Measurements from ENCODE around the gene SLC17A9. TPM values are rescaled to one million over a fixed set of nuclear protein-coding genes. Genes with fewer than 3 reads are reported as not detected.

Gene SLC17A9
- total and polyA plus RNA-seq, 3 experiments from 2014 or later: 1.0 to 26.8 (median 26.4) TPM

- Histone ChIP-seq H3K27ac (ENCODE audit: low read depth, low read length) (no peak overlapping the region), H3K36me3 (ENCODE audit: insufficient read depth, low read length) (no peaks in the 10 kb centered on the region), H3K4me3 (ENCODE audit: low read length) (no peak overlapping the region), H3K4me1 (ENCODE audit: insufficient read depth, low read length) (no peaks in the 10 kb centered on the region), H3K9me3 (ENCODE audit: low read length) (no peaks in the 10 kb centered on the region), H3K27me3 (ENCODE audit: insufficient read depth, low read length, poor library complexity, severe bottlenecking) (no peaks in the 10 kb centered on the region)
- Mint-ChIP-seq H3K4me1 (peaks cover 2 to 3% (median 3%) of the 10 kb centered on the region in 3 donors), H3K27me3 (peaks cover 1 to 4% of the 10 kb centered on the region in 2 donors), H3K36me3 (peaks cover 0 to 4% (median 0%) of the 10 kb centered on the region in 3 donors), H3K4me3 (no peak overlapping the region), H3K27ac (peak overlapping the region in 1 of 8 donors; percentile 43), H3K9me3 (no peaks in the 10 kb centered on the region)
- ChIA-PET CTCF (no interaction called here), POLR2A (no interaction called here)
- no peak for DNase-seq
These were observed 14.0 kb downstream of the SLC17A9 start for GRCh38 chr20:62966212-62967148.

GRCh38 chr20:62967149-62967501 lies 14.6 kb downstream of the SLC17A9 start:
- ChIA-PET POLR2A (no interaction called here), CTCF (no interaction called here)
- no peak overlapping the region for H3K27ac Mint-ChIP-seq
- no peak overlapping the region for H3K4me3 Mint-ChIP-seq
- Histone ChIP-seq H3K27me3 (ENCODE audit: insufficient read depth, low read length, poor library complexity, severe bottlenecking) (no peaks in the 10 kb centered on the region), H3K4me3 (ENCODE audit: low read length) (no peak overlapping the region), H3K9me3 (ENCODE audit: low read length) (no peaks in the 10 kb centered on the region), H3K36me3 (ENCODE audit: insufficient read depth, low read length) (no peaks in the 10 kb centered on the region), H3K4me1 (ENCODE audit: insufficient read depth, low read length) (no peaks in the 10 kb centered on the region), H3K27ac (ENCODE audit: low read depth, low read length) (no peak overlapping the region)
- peaks cover 0 to 4% (median 0%) of the 10 kb centered on the region in 3 donors for H3K36me3 Mint-ChIP-seq
- H3K27me3 Mint-ChIP-seq: peaks cover 8 to 11% of the 10 kb centered on the region in 2 donors
- DNase-seq: no peak
- H3K9me3 Mint-ChIP-seq: no peaks in the 10 kb centered on the region
- H3K4me1 Mint-ChIP-seq: peaks cover 9 to 10% (median 9%) of the 10 kb centered on the region in 3 donors

GRCh38 chr20:62967628-62968351 lies 15.3 kb downstream of the SLC17A9 start:
- H3K4me3 ChIP-seq (ENCODE audit: low read length): no peak overlapping the region
- H3K9me3 ChIP-seq (ENCODE audit: low read length): no peaks in the 10 kb centered on the region
- DNase-seq: no peak
- H3K27ac Mint-ChIP-seq: no peak overlapping the region
- peaks cover 4% of the 10 kb centered on the region for H3K4me1 ChIP-seq (ENCODE audit: insufficient read depth, low read length)
- H3K27ac ChIP-seq (ENCODE audit: low read depth, low read length): no peak overlapping the region
- POLR2A ChIA-PET: no interaction called here
- H3K4me3 Mint-ChIP-seq: no peak overlapping the region
- no peaks in the 10 kb centered on the region for H3K9me3 Mint-ChIP-seq
- CTCF ChIA-PET: interaction anchor here (1.4 kb wide), 1 partner anchor 41 kb away, joined by 4 read pairs; no protein-coding TSS in a partner anchor
- H3K36me3 Mint-ChIP-seq: peaks cover 0 to 2% (median 0%) of the 10 kb centered on the region in 3 donors
- H3K27me3 ChIP-seq (ENCODE audit: insufficient read depth, low read length, poor library complexity, severe bottlenecking): no peaks in the 10 kb centered on the region
- H3K27me3 Mint-ChIP-seq: peaks cover 11 to 15% of the 10 kb centered on the region in 2 donors
- no peaks in the 10 kb centered on the region for H3K36me3 ChIP-seq (ENCODE audit: insufficient read depth, low read length)
- H3K4me1 Mint-ChIP-seq: peaks cover 12 to 16% (median 14%) of the 10 kb centered on the region in 3 donors

- Histone ChIP-seq H3K9me3 (ENCODE audit: low read length) (no peaks in the 10 kb centered on the region), H3K36me3 (ENCODE audit: insufficient read depth, low read length) (no peaks in the 10 kb centered on the region), H3K4me3 (ENCODE audit: low read length) (no peak overlapping the region), H3K27ac (ENCODE audit: low read depth, low read length) (no peak overlapping the region), H3K4me1 (ENCODE audit: insufficient read depth, low read length) (peaks cover 9% of the 10 kb centered on the region), H3K27me3 (ENCODE audit: insufficient read depth, low read length, poor library complexity, severe bottlenecking) (peaks cover 2% of the 10 kb centered on the region)
- H3K4me3 Mint-ChIP-seq: no peak overlapping the region
- DNase-seq: no peak
- H3K27ac Mint-ChIP-seq: no peak overlapping the region
- no peaks in the 10 kb centered on the region for H3K9me3 Mint-ChIP-seq
- H3K27me3 Mint-ChIP-seq: peaks cover 17 to 20% of the 10 kb centered on the region in 2 donors
- POLR2A ChIA-PET: no interaction called here
- CTCF ChIA-PET: interaction anchor here (1.4 kb wide), 1 partner anchor 41 kb away, joined by 4 read pairs; no protein-coding TSS in a partner anchor
- H3K36me3 Mint-ChIP-seq: peaks cover 0 to 2% (median 0%) of the 10 kb centered on the region in 3 donors
- H3K4me1 Mint-ChIP-seq: peaks cover 14 to 21% (median 15%) of the 10 kb centered on the region in 3 donors
These were observed 16.1 kb downstream of the SLC17A9 start for GRCh38 chr20:62968378-62969178.

GRCh38 chr20:62969179-62969760 lies 16.8 kb downstream of the SLC17A9 start:
- H3K27ac ChIP-seq (ENCODE audit: low read depth, low read length): no peak overlapping the region
- Mint-ChIP-seq H3K4me1 (peaks cover 14 to 21% (median 15%) of the 10 kb centered on the region in 3 donors), H3K9me3 (no peaks in the 10 kb centered on the region), H3K27ac (peak overlapping the region in 1 of 8 donors; percentile 23), H3K36me3 (no peaks in the 10 kb centered on the region), H3K27me3 (peaks cover 22 to 24% of the 10 kb centered on the region in 2 donors), H3K4me3 (no peak overlapping the region)
- H3K36me3 ChIP-seq (ENCODE audit: insufficient read depth, low read length): no peaks in the 10 kb centered on the region
- ChIA-PET POLR2A (no interaction called here), CTCF (interaction anchor here (2.0 to 2.1 kb wide), 2 partner anchors 11 to 40 kb away, joined by 7 read pairs; no protein-coding TSS in a partner anchor)
- H3K9me3 ChIP-seq (ENCODE audit: low read length): no peaks in the 10 kb centered on the region
- no peak overlapping the region for H3K4me3 ChIP-seq (ENCODE audit: low read length)
- no peak for DNase-seq
- H3K27me3 ChIP-seq (ENCODE audit: insufficient read depth, low read length, poor library complexity, severe bottlenecking): peaks cover 6% of the 10 kb centered on the region
- peaks cover 9% of the 10 kb centered on the region for H3K4me1 ChIP-seq (ENCODE audit: insufficient read depth, low read length)

GRCh38 chr20:62969939-62970306 lies 17.4 kb downstream of the SLC17A9 start:
- no peaks in the 10 kb centered on the region for H3K9me3 ChIP-seq (ENCODE audit: low read length)
- H3K4me1 Mint-ChIP-seq: peaks cover 14 to 21% (median 15%) of the 10 kb centered on the region in 3 donors
- H3K27me3 ChIP-seq (ENCODE audit: insufficient read depth, low read length, poor library complexity, severe bottlenecking): peaks cover 13% of the 10 kb centered on the region
- DNase-seq: no peak
- peak overlapping the region in 1 of 8 donors; percentile 74 for H3K27ac Mint-ChIP-seq
- H3K4me3 Mint-ChIP-seq: no peak overlapping the region
- CTCF ChIA-PET: interaction anchor here (1.7 to 2.1 kb wide), 3 partner anchors 11 to 39 kb away, joined by 3 to 7 read pairs (median 7); no protein-coding TSS in a partner anchor
- peaks cover 29 to 31% of the 10 kb centered on the region in 2 donors for H3K27me3 Mint-ChIP-seq
- no peak overlapping the region for H3K4me3 ChIP-seq (ENCODE audit: low read length)
- H3K4me1 ChIP-seq (ENCODE audit: insufficient read depth, low read length): peaks cover 9% of the 10 kb centered on the region
- POLR2A ChIA-PET: no interaction called here
- no peaks in the 10 kb centered on the region for H3K9me3 Mint-ChIP-seq
- H3K36me3 ChIP-seq (ENCODE audit: insufficient read depth, low read length): no peaks in the 10 kb centered on the region
- H3K27ac ChIP-seq (ENCODE audit: low read depth, low read length): no peak overlapping the region
- no peaks in the 10 kb centered on the region for H3K36me3 Mint-ChIP-seq
